Epithelial cell of proximal tubule (primary cell): ENCODE results near the gene KHSRP. TPM values are rescaled to one million over a fixed set of nuclear protein-coding genes. Genes with fewer than 3 reads are reported as not detected.

Experiments
- DNase-seq: peaks from one replicate; pipeline ENCODE4 v3.0.0-alpha.2; 2011; ENCODE audit warnings: low read depth
- H3K4me3 ChIP-seq: 2 replicates; pipeline ENCODE4 v1.5.1; 2011; ENCODE audit warnings: low read depth, mild to moderate bottlenecking, low read length
- total RNA-seq: library from RNA; depleted of rRNA; stranded (reverse); fragments of >200 nt; gene quantifications from 2 replicates; pipeline ENCODE4 v1.2.3, GENCODE V29; 2015
- TF ChIP-seq, protein P1 (sequence below): conservative IDR thresholded peaks from 2 replicates; pipeline ENCODE4 v1.5.1; 2012; ENCODE audit warnings: low read depth, mild to moderate bottlenecking, low read length

Gene KHSRP
- total RNA-seq, 1 donor from 2014 or later: 96.0 TPM

DNA sequence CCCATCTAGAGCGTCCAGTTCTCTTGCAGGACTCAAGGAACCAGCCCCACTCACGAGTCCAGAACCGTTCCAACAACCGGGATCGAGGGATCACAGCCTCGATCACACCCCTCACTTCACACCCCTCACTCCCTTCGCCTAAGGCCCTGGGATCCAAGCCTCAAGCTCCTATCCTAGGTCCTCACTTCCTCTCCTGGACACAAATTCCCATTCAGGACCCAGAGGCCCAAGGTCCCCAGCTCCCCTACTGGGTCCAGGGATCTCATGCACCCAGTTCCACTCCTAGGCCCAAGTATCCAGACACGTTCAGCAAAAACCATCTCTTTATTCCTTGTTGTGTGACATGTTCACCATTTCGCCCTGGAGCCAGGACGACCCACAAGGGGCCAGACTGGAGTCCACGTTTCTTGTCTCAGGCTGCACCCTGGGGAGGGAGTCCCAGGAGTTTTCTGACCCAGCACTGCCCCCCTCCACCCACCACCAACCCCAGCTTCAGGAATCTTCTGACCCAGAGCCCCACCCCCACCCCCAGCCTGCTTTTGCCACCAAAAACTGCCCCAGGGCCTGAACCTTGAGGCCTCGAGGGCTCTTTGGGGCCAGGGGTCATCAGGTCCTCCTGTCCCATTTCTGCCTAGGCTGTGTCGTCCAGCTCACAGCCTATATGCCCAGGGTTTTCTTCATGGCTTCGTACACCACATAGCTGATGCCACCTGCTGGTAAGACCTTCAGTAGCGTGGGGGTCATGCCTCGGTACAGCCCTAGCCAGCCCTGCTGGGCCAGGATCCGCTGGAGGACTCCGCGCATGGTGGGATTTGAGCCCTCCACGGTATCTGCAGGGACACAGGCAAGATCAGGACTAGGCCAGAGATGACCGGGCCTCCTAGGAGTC is 1.4 kb upstream of the KHSRP start:
- DNase-seq: no peak
- TF ChIP-seq, protein P1, sequence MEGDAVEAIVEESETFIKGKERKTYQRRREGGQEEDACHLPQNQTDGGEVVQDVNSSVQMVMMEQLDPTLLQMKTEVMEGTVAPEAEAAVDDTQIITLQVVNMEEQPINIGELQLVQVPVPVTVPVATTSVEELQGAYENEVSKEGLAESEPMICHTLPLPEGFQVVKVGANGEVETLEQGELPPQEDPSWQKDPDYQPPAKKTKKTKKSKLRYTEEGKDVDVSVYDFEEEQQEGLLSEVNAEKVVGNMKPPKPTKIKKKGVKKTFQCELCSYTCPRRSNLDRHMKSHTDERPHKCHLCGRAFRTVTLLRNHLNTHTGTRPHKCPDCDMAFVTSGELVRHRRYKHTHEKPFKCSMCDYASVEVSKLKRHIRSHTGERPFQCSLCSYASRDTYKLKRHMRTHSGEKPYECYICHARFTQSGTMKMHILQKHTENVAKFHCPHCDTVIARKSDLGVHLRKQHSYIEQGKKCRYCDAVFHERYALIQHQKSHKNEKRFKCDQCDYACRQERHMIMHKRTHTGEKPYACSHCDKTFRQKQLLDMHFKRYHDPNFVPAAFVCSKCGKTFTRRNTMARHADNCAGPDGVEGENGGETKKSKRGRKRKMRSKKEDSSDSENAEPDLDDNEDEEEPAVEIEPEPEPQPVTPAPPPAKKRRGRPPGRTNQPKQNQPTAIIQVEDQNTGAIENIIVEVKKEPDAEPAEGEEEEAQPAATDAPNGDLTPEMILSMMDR: no peak
- peak overlapping the region; percentile 31 for H3K4me3 ChIP-seq

DNA sequence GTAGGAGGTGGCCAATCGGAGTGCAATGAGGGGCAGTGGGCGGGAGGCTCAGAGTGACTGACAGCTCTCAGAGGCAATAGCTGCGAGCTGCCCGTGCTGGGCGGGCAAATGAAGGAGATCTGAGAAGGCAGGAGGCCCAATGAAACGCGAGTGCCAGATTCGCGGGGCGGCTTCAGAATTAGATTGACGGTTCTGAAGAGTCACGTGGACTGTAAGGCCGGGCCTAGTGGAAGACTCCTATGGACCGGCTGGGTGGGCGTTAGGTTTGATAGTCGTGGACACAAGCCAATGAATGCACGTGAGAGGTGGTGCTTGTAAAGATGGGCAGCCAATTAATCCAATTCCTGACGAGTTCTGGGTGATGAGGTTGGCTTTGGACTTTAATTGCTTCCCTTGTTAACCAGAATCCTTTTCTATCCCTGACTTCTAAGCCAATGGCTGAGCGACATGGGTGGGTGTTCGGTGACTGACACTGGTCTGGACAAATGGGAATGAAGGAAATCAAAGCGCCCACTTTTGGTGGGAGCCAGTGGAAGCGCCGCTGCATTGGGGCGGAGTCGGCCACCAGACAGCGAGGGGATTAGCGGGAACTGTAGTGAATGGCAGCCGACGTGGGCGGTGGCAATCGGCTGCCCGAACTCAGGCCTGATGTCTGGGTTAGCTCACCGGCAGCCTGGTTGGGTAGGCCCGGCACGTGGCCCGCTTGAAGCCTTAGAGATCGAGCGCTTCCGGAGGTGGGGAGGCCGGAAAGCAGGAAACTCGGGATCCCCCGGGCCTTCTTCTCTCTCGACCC is 524 bp upstream of the KHSRP start:
- H3K4me3 ChIP-seq: peak overlapping the region; percentile 31
- TF ChIP-seq, protein P1: no peak
- DNase-seq: peak; percentile 100

DNA sequence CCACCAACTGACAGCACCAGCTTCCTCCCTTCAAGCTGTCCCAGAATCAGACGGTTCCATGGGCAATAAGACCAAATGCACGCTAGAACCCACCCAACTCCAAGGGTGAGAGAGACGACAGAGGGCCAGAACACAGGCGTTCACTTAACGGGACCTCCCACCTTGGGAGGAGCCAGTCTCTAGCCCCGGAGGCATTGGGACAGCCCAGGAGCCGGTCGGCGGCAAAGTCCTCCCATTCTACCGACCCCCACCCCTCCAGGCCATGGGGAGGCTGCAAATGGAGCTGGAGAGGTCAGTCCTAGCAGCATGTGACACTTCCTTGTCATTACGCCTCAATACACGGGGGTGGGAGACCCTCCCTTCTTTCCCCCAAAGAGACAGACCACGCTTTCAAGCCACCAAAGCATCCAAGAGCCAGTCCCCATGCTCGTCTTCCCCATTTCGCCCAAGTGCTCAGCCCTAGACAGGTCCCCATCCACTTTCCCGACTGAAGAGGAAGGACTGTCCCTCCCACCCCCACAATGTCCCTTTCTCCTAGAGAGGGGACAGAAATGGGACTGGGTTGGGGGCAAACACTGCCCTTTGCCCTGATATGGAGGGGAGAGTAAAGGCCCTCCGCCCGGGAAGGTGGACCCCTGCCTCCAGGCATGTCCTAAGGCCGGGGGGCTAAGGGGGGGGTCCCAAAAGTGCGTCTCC is 964 bp downstream of the KHSRP start:
- DNase-seq: no peak
- H3K4me3 ChIP-seq: peak overlapping the region; percentile 98
- TF ChIP-seq, protein P1: no peak

DNA sequence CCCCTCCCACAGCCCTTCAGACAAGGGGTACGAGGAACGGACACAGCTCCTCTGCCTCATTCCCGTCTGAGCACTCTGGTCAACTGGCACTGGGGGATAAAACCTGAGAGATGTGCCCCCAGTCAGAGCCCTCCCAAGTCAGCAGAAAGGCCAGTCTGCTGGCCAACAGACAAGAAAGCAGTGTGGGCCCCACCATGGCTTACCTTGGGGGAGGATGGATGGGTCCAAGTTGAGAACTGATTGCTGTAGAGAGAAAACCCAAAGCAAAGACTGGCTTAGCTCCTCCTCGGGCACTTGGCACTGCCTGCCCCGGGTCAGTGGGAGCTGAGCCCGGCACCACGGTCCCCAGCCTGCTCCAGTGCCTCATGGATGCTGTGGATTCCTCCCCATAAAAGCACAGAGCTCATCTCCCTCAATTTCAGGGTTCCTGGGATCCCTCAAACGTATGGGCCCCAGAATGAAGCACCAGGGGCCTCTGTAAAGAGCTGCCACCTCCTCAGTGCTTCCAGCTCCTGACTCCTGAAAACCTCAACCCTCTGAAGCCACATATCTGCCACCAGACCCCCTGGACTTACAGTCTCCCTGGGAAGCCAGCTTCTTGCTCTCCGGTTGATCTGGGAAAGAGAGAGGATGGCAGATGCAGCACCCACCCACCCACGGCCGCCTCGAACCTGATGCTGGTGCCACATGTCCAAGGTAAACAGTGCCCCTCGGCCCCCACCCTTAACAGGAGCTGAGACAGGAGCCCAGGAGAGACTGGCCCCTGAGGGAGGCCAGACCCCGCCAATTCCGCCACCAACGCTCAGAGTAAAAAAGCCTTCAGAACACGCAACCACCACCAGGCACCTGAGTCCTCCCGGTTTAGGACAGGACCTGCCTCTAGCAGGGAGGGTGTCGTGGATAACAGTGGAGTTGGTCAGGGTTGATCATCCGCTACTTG is 3.3 kb downstream of the KHSRP start:
- TF ChIP-seq, protein P1: no peak
- no peak overlapping the region for H3K4me3 ChIP-seq

DNA sequence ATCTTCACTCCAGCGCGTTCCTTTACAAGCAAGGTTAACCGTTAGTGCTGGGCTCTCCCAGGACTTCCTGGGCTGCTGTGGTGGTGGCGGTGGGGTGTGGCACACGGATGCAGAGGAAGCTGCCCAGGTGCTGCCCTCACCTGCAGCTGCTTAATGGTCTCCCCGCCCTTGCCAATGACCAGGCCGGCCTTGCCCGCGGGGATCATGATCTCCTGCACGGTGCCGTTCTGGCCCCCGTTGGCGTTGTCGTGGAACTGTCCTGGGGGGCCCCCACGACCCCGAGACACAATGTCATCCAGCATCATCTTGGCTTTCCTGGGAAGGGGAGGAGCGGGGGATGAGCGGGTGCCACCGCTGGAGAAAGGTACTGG is 6.1 kb downstream of the KHSRP start:
- H3K4me3 ChIP-seq: no peak overlapping the region
- TF ChIP-seq, protein P1: no peak
- no peak for DNase-seq

More for the DNA sequence above, 3.3 kb downstream of the KHSRP start:
- DNase-seq: no peak
